ENCODE data around the gene CBY1.

GRCh38 chr22:38715852-38716251, 59.4 kb downstream of the CBY1 start:
- no peak for TF ChIP-seq SP1 (IDR thresholded peaks at IDR 0.05)
- TF ChIP-seq, protein P1, sequence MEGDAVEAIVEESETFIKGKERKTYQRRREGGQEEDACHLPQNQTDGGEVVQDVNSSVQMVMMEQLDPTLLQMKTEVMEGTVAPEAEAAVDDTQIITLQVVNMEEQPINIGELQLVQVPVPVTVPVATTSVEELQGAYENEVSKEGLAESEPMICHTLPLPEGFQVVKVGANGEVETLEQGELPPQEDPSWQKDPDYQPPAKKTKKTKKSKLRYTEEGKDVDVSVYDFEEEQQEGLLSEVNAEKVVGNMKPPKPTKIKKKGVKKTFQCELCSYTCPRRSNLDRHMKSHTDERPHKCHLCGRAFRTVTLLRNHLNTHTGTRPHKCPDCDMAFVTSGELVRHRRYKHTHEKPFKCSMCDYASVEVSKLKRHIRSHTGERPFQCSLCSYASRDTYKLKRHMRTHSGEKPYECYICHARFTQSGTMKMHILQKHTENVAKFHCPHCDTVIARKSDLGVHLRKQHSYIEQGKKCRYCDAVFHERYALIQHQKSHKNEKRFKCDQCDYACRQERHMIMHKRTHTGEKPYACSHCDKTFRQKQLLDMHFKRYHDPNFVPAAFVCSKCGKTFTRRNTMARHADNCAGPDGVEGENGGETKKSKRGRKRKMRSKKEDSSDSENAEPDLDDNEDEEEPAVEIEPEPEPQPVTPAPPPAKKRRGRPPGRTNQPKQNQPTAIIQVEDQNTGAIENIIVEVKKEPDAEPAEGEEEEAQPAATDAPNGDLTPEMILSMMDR (IDR thresholded peaks at IDR 0.05; ENCODE audit: low read depth, low read length, missing input control): no peak
- no peak for TF ChIP-seq JUND (IDR thresholded peaks at IDR 0.05)
- no peak for TF ChIP-seq RXRA (IDR thresholded peaks at IDR 0.05)
